GM21528 (cell line): ENCODE measurements around the gene ZNF350.
"Not testable (repeated sequence)": the region's sequence is repeated elsewhere in the genome, so short reads cannot be mapped to it uniquely, and the experiment has no call there.

Source experiments
- ATAC-seq: cut with Tn5 transposase; IDR thresholded peaks from one replicate; pipeline ENCODE4 v1.9.1; 2021; ENCODE audit warnings: mild to moderate bottlenecking, moderate library complexity; ENCODE audit not compliant: unreplicated experiment, low FRiP score

The ZNF350 gene

GRCh38 chr19:51986309-51987291, at the start of gene ZNF350:
Gene ZNF350 (minus strand): TSS chr19:51986840. CDS start chr19:51974360, 12,480 bp downstream.
- ATAC-seq: peak; percentile 80

DNA sequence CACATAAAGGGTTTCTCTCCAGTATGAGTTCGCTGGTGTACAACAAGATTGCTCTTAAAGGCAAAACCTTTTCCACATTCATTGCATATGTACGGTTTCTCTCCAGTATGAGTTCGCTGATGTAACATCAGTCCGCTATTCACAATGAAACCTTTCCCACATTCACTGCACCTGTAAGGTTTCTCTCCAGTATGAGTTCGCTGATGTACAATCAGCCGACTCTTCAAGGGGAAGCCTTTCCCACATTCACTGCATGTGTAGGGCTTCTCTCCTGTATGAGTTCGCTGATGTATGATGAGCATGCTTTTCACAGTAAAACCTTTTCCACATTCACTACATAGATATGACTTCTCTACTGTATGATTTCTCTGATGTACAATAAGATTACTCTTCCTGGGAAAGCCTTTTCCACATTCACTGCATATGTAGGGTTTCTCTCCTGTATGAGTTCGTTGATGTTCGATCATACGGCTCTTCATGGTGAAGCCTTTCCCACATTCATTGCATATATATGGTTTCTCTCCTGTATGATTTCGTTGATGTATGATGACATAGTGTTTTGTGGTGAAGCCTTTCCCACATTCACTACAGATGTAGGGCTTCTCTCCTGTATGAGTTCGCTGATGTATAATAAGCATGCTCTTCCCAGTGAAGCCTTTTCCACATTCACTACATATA, 47.5 kb upstream of the ZNF350 start:
- no peak for ATAC-seq

GRCh38 chr19:52028780-52029123, 42.1 kb upstream of the ZNF350 start:
- ATAC-seq: peak; percentile 27

- peak; percentile 92 for ATAC-seq
These were observed 41.6 kb upstream of the ZNF350 start, which contains the start of gene ZNF614 for GRCh38 chr19:52028027-52028779. Gene ZNF614 (minus strand): TSS chr19:52028379. CDS start chr19:52025745, 2,634 bp downstream.

- ATAC-seq: not testable (repeated sequence)
These were observed 39.8 kb upstream of the ZNF350 start for GRCh38 chr19:52026255-52026990.

GRCh38 chr19:52024478-52024877, 37.8 kb upstream of the ZNF350 start:
- ATAC-seq: not testable (repeated sequence)

- no peak for ATAC-seq
These were observed 35.6 kb upstream of the ZNF350 start for GRCh38 chr19:52022193-52022592.

DNA sequence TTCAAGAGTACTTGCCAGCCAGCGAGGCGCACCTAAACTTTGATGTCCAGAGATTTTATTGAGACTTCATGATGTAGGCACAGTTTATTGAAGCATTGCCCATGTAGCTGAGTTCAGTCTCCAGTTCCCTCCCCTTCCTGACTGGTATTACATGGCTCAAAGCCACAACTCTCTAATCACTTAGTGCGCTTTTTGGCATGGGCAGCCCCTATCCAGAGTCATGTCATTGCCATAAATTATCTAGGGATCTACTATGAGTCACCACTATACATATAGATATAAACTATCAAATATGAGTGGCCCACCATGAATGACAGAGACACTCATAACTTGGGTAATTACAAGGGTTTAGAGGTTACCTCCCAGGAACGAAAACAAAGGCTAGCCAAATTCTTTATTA, 33.9 kb upstream of the ZNF350 start:
- ATAC-seq: no peak

DNA sequence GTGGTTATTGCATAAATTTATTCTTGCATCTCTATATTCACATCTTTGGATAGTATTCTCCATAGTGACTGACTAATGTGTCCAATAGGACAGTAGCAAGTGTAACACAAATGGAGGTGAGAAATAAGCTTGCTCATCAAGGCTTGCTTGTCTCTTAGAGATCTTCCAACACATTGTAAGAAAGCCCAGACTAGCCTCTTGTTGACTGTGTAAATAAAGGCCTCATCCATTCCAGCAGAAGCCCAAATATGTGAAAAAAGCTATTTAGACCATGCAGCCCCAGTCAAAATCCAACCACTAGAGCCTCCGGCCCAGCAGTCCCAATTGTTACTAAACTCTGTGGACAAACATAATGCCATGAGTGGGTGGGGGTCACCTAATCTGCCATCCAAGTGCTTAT, 24.0 kb upstream of the ZNF350 start:
- no peak for ATAC-seq

DNA sequence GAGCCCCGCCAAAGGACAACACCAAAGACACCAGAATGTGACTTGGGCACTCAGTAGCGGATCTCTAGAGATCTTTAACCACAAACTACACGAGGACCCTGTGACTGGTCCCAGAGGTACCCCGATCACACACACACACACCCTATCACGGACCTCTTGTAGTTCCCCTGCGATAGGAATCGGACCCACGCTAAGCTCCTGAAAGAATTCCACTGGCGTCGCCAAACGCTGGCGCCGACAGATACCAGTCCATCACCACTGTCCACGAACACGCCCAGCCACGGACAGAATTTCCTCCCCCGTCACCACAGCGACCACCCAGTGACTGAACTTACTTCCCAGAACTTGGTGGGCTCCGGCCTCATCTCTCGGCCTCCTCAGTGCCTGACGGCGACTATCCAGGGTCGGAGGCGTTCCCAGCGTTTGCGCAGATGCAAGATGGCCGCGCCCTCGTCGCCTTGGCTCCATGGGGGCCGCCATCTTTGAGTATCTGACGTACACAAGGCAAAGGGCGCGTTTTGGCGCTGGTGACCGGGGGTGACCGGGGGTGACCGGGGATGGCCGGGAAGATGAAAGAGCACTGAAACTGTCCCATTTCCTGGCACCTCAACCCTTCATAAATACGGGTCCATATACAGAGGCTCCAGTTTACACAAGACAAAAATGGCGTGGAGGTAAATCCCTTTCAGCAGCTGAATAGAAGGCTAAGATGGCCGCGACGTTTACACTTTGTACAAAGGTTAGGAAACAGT, 21.3 kb upstream of the ZNF350 start, which contains the start of gene ZNF615:
ZNF615 (minus strand) TSS at position 406 of the 752 bp plus-strand sequence. CDS start 4,500 bp downstream, outside the sequence.
- ATAC-seq: peak; percentile 89

DNA sequence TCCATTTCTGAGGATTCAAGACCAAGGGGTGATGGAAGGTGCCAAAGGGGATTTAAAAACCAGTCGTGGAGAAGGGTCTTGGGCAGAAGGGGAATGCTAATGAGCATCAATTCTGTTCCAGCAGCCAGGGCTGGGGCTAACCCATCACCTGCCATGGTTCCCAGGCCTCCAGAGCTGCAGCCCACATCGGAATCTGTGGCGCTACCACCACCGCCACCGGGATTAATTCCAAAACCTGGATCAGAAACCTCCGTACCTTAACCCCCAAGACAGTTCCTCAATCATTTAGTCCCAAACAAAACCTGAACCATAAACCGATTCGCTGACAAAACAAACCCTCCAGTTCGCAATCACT, 20.8 kb upstream of the ZNF350 start:
- ATAC-seq: peak; percentile 15

DNA sequence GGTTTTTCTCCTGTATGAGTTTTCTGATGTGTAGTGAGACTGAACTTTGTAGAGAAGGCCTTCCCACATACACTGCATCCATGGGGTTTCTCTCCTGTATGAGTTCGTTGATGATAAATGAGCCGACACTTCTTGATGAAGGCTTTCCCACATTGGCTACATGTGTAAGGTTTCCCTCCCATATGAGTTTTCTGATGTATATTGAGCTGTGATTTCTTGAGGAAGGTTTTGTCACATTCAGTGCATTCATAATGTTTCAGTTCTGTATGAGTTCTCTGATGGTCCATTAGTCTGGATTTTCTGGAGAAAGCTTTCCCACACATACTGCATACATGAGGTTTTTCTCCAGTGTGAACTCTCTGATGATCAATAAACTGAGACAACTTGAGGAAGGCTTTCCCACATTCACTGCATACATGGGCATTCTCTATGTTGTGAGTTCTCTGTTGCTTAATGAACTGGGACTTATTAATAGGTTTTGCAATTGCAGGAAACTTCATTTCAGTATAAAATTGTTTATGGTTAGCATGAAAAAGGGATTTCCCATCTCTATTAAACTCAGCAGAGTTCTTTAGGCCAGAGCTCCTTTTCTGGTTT, 7.5 kb upstream of the ZNF350 start:
- ATAC-seq: no peak

DNA sequence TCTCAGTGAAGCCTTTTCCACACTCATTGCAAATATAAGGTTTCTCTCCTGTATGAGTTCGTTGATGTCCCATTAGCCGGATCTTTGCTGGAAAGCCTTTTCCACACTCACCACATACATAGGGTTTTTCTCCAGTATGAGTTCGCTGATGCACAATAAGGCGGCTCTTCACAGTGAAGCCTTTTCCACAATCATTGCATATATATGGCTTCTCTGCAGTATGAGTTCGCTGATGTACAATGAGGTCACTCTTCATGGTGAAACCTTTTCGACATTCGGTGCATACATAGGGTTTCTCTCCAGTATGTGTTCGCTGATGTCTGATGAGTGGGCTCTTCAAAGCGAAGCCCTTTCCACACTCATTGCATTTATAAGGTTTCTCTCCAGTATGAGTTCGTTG, 6.8 kb upstream of the ZNF350 start:
- no peak for ATAC-seq

DNA sequence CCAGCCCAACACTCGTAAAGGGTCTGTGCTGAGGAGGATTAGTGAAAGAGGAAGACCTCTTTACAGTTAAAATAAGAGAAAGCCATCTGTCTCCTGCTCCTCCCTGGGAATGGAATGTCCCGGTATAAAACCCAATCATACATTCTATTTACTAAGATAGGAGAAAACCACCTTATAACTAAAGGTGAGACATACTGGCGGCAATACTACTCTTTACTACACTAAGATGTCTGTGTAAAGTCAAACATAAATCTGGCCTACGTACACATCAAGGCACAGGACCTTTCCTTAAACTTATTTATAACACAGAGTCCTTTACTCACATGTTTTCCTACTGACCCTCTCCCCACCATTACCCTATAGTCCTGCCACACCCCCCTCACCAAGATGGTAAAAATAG, 3.3 kb downstream of the ZNF350 start:
- ATAC-seq: no peak

GRCh38 chr19:51980926-51981325, 5.7 kb downstream of the ZNF350 start:
- ATAC-seq: not testable (repeated sequence)

GRCh38 chr19:51980116-51980736, 6.4 kb downstream of the ZNF350 start:
- no peak for ATAC-seq

DNA sequence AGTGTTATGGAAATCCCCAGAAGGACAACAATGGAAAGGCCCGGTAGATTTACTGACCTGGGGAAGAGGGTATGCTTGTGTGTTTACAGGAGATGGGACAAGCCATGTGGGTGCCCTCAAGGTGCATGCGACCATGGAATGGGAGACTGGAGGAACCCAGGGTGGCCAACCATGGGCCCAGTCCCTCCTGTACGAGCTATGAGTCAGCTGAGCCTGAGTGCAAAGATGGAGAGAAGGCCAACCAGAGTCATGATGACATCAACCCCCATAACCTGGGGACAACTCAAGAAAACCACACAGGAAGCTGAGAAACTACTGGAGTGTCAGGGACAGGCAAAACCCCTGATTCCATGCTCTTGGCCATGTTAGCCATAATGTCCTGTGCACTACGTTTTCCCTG, 7.8 kb downstream of the ZNF350 start:
- no peak for ATAC-seq

GRCh38 chr19:51977346-51977745, 9.3 kb downstream of the ZNF350 start:
- ATAC-seq: no peak

- no peak for ATAC-seq
These were observed 9.8 kb downstream of the ZNF350 start for GRCh38 chr19:51976852-51977251.
